ENCODE data around the gene WDR27. TPM values are rescaled to one million over a fixed set of nuclear protein-coding genes. Genes with fewer than 3 reads are reported as not detected.

Gene WDR27
- total RNA-seq, 4 donors from 2014 or later, result 23.1 to 101 (median 75.8) TPM

GRCh38 chr6:169653691-169654090, 48.1 kb downstream of the WDR27 start:
- Histone ChIP-seq H3K27me3 (no peaks in the 10 kb centered on the region), H3K36me3 (peaks cover 0 to 8% (median 0%) of the 10 kb centered on the region in 3 donors), H3K4me1 (no peaks in the 10 kb centered on the region), H3K9me3 (no peaks in the 10 kb centered on the region), H3K4me3 (no peak overlapping the region), H3K27ac (peak overlapping the region in 1 of 4 donors; percentile 71)
- TF ChIP-seq POLR2A (IDR thresholded peaks at IDR 0.05) (no peak), CTCF (IDR thresholded peaks at IDR 0.05) (no peak)
- DNase-seq, result no peak

- TF ChIP-seq CTCF (IDR thresholded peaks at IDR 0.05) (no peak), POLR2A (IDR thresholded peaks at IDR 0.05) (no peak)
- Histone ChIP-seq H3K27me3 (no peaks in the 10 kb centered on the region), H3K4me3 (no peak overlapping the region), H3K36me3 (peaks cover 0 to 5% (median 0%) of the 10 kb centered on the region in 3 donors), H3K9me3 (no peaks in the 10 kb centered on the region), H3K4me1 (no peaks in the 10 kb centered on the region), H3K27ac (no peak overlapping the region)
- no peak for DNase-seq
Measured at GRCh38 chr6:169652896-169653295, 48.9 kb downstream of the WDR27 start.

GRCh38 chr6:169651498-169651897, 50.3 kb downstream of the WDR27 start:
- H3K4me3 ChIP-seq, result no peak overlapping the region
- no peaks in the 10 kb centered on the region for H3K9me3 ChIP-seq
- no peak overlapping the region for H3K27ac ChIP-seq
- no peak for DNase-seq
- no peak for TF ChIP-seq POLR2A (IDR thresholded peaks at IDR 0.05)
- no peak for TF ChIP-seq CTCF (IDR thresholded peaks at IDR 0.05)
- H3K36me3 ChIP-seq, result no peaks in the 10 kb centered on the region
- H3K27me3 ChIP-seq, result no peaks in the 10 kb centered on the region
- no peaks in the 10 kb centered on the region for H3K4me1 ChIP-seq

GRCh38 chr6:169650959-169651292, 50.9 kb downstream of the WDR27 start:
- Histone ChIP-seq H3K4me3 (no peak overlapping the region), H3K9me3 (no peaks in the 10 kb centered on the region), H3K36me3 (no peaks in the 10 kb centered on the region), H3K4me1 (no peaks in the 10 kb centered on the region), H3K27me3 (no peaks in the 10 kb centered on the region), H3K27ac (no peak overlapping the region)
- DNase-seq, result no peak
- no peak for TF ChIP-seq CTCF (IDR thresholded peaks at IDR 0.05)
- no peak for TF ChIP-seq POLR2A (IDR thresholded peaks at IDR 0.05)

- TF ChIP-seq POLR2A (IDR thresholded peaks at IDR 0.05) (no peak), CTCF (IDR thresholded peaks at IDR 0.05) (no peak)
- no peaks in the 10 kb centered on the region for H3K4me1 ChIP-seq
- DNase-seq, result no peak
- no peaks in the 10 kb centered on the region for H3K9me3 ChIP-seq
- H3K4me3 ChIP-seq, result no peak overlapping the region
- no peaks in the 10 kb centered on the region for H3K27me3 ChIP-seq
- H3K27ac ChIP-seq, result no peak overlapping the region
- H3K36me3 ChIP-seq, result no peaks in the 10 kb centered on the region
Measured at GRCh38 chr6:169650241-169650958, 51.4 kb downstream of the WDR27 start.

GRCh38 chr6:169648617-169649016, 53.2 kb downstream of the WDR27 start:
- no peaks in the 10 kb centered on the region for H3K36me3 ChIP-seq
- H3K27ac ChIP-seq, result no peak overlapping the region
- no peaks in the 10 kb centered on the region for H3K4me1 ChIP-seq
- no peaks in the 10 kb centered on the region for H3K9me3 ChIP-seq
- TF ChIP-seq POLR2A (IDR thresholded peaks at IDR 0.05) (no peak), CTCF (IDR thresholded peaks at IDR 0.05) (no peak)
- no peaks in the 10 kb centered on the region for H3K27me3 ChIP-seq
- DNase-seq, result no peak
- no peak overlapping the region for H3K4me3 ChIP-seq
